ENCODE data around the gene PDZD7. TPM values are rescaled to one million over a fixed set of nuclear protein-coding genes. Genes with fewer than 3 reads are reported as not detected.
"Not testable (repeated sequence)": the region's sequence is repeated elsewhere in the genome, so short reads cannot be mapped to it uniquely, and the experiment has no call there.

The PDZD7 gene
- total RNA-seq, 2 donors from 2014 or later, result 0.21 to 0.78 TPM

GRCh38 chr10:100978121-100978900 lies 52.6 kb downstream of the PDZD7 start:
- DNase-seq, result no peak
- no peak for ATAC-seq
- intact Hi-C loops (cut with DNase I, micrococcal nuclease), result no loop called here

GRCh38 chr10:100977436-100977835 lies 53.5 kb downstream of the PDZD7 start:
- DNase-seq (no peak), ATAC-seq (no peak)

GRCh38 chr10:100976906-100977305 lies 54.0 kb downstream of the PDZD7 start:
- intact Hi-C loops (cut with DNase I, micrococcal nuclease), result no loop called here
- DNase-seq, result no peak
- ATAC-seq, result no peak

More at GRCh38 chr10:100977436-100977835, 53.5 kb downstream of the PDZD7 start:
- intact Hi-C loops (cut with DNase I, micrococcal nuclease), result no loop called here

DNA sequence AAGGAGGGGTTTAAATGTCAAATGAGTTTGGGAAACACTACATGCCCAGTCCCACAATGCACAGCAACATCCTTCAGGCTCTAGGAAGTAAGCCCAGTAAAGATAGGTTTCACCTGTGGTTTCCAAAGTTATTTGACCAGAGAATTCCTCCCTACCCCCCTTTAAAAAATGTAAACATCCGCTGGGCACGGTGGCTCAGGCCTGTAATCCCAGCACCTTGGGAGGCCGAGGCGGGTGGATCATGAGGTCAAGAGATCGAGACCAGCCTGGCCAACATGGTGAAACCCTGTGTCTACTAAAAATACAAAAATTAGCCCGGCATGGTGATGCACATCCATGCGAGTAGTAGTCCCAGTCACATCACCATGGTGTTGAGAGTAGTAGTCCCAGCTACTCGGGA lies 55.5 kb downstream of the PDZD7 start:
- DNase-seq; intact Hi-C loops (cut with DNase I, micrococcal nuclease): not testable (repeated sequence)

GRCh38 chr10:100972904-100973535 lies 57.9 kb downstream of the PDZD7 start:
- ATAC-seq (no peak), DNase-seq (no peak)
- intact Hi-C loops (cut with DNase I, micrococcal nuclease), result no loop called here

More for the DNA sequence above, 55.5 kb downstream of the PDZD7 start:
- not testable (repeated sequence) for ATAC-seq

- ATAC-seq (no peak), DNase-seq (peak in 1 of 2 donors; percentile 31)
- intact Hi-C loops (cut with DNase I, micrococcal nuclease), result no loop called here
Measured at GRCh38 chr10:100972115-100972903, 58.6 kb downstream of the PDZD7 start.

GRCh38 chr10:100970914-100971811 lies 59.8 kb downstream of the PDZD7 start:
- ATAC-seq (peak; percentile 64), DNase-seq (peak; percentile 73 to 84)
- intact Hi-C loops (cut with DNase I, micrococcal nuclease), result no loop called here

DNA sequence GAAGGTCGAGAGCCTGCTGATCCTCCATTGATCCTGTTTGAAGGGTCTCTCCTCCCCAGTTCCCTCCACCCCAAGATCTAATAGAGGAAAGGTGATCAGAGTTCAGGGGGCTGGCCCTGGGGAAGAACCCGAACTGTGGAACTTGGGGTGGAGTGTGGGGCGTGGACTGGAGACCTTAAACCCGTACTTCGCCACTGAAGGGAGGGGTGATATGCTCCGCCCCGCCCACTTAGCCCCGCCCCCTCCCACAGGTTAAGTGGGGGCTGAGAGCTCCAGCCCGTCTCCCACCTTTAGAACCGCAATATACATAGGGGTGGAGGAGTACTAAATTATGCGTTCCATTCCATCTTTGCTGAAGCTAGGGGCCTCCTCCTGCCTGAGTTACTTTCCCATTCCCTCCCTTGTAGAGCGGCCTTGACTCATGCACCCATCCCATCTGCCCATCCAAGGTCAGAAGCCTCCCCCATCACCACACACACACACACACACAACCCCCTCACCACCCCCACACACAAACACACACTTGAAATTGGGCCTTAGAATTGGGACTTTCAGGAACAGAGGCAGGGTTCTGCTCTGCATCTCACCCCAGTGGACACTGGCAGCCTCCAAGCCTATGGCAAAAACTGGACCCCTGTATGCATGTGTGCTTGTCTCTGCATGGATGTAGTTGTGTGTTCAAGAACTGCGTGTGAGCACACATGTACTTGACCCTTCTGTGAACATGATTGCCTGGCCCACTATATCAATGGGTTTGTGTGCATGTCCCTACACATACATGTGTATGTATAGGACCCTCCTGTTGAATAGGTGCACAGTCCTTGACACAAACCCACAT lies 60.6 kb downstream of the PDZD7 start:
- intact Hi-C loops (cut with DNase I, micrococcal nuclease), result no loop called here
- peak; percentile 90 to 92 for DNase-seq
- ATAC-seq, result peak; percentile 69

GRCh38 chr10:100969187-100970075 lies 61.5 kb downstream of the PDZD7 start, which contains the start of gene SEMA4G:
TSS of gene SEMA4G (plus strand) at chr10:100969504. CDS start at chr10:100972913, 3,409 bp downstream.
- DNase-seq, result peak; percentile 62 to 76
- intact Hi-C loops (cut with DNase I, micrococcal nuclease), result no loop called here
- ATAC-seq, result peak; percentile 52

DNA sequence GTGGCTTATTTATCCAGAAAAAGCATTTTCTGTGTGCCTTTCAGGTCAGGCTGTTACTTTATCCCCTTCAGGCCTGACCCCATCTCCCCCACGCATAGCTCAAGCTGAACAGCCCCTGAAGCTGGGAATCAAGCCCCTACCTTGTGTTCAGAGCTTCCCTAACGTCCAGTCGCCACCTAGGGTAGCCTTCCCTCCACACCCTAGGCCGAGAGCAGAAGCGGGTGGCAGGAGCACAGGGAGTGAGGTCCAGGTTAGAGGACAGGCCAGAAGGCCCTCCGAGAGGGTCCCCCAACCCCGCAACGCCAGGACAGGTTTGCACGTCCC lies 62.1 kb downstream of the PDZD7 start:
- intact Hi-C loops (cut with DNase I, micrococcal nuclease), result no loop called here
- DNase-seq (no peak), ATAC-seq (peak; percentile 20)

DNA sequence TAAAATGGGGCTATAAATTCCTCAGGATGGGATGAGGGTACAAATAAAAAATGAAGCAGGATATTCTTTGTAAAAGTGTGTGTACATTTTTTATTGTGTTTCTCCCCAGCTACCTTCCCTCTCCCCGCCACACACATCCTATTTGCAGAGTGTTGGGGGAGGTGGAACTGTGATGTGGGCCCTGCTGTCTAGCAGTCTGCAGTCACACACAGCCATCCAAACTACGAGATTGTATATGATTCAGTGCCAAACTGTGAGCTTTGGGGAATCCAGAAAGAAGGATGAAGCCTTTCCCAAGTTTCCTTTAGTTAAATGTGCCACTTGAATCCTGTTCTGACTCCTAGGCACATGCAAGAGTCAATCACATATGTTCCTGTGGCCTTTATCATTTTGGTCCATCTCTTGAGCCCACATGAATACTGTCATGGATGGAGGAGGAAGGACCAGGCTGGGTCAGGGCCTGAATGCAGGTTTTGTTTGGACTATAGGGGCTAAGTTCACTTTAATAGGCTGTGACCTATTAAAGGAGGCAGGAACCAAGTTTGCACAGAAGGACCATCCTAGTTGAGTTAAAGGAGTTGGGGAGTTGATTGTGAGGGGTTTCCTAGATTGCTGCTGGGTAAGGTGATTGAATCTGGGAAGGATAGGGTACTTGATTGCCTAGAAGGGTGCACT lies 62.7 kb downstream of the PDZD7 start:
- ATAC-seq, result peak; percentile 3
- intact Hi-C loops (cut with DNase I, micrococcal nuclease), result no loop called here
- no peak for DNase-seq

GRCh38 chr10:100967332-100967731 lies 63.6 kb downstream of the PDZD7 start:
- DNase-seq (no peak), ATAC-seq (no peak)
- intact Hi-C loops (cut with DNase I, micrococcal nuclease), result no loop called here

- ATAC-seq (no peak), DNase-seq (no peak)
- intact Hi-C loops (cut with DNase I, micrococcal nuclease), result no loop called here
Measured at GRCh38 chr10:100966887-100967286, 64.0 kb downstream of the PDZD7 start.

DNA sequence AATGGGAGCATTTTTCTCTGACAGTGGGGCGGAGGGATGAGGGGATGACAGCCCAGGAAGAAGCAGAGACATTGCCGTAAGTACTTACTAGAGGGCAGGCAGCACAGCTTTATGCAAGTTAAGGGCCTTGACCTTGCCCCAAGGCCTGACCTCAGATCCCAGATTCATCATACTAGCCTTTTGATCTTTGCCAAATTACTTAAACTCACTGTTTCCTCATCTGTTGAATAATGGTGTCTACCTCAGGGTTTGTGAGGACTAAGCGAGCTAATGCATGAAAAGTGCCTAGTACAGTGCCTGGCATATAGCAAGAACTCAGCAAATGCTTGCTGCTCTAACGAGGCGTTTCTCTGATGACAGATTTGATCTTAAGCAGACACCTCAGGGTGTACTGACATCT lies 65.1 kb downstream of the PDZD7 start:
- intact Hi-C loops (cut with DNase I, micrococcal nuclease), result no loop called here

GRCh38 chr10:100963826-100964225 lies 67.1 kb downstream of the PDZD7 start:
- ATAC-seq (no peak), DNase-seq (no peak)
- intact Hi-C loops (cut with DNase I, micrococcal nuclease), result no loop called here

More for the DNA sequence above, 65.1 kb downstream of the PDZD7 start:
- ATAC-seq (no peak), DNase-seq (no peak)

DNA sequence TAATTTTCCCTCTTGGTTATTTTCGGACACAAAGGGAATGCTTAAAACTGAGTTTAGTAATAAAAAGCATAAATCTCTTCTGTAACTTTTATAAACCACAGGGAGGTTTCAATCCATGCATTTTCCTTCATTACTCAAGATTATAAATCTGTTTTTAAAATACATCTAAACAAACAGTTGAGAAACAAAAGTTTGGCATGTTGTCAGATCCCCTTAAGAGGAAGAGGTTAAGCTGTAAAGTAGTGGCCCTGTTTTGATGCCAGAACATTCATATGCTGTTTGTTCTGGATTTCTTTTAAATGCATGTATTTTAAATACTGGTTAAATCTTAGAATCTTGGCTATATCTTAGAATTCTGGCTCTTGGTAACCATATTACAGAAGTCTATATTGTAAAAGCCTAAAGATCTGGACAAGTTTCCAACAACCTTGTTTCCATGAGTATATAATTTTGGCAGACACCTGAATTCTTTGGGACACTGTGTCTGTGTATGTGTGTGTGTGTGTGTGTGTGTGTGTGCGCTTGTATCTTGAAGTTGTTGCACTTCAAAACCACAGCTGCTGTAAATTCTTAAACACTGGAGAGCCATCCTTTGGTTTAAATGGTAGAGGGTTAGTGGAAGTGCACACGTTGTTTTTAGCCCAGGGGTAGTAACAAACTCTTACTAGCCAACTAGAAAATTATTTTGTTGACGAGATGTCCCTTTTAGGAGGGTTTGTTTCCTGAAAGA lies 68.4 kb downstream of the PDZD7 start:
- intact Hi-C loops (cut with DNase I, micrococcal nuclease), result no loop called here
- DNase-seq (no peak), ATAC-seq (no peak)
